HPDE6-E6E7 (cell line): Measurements from ENCODE around the gene DYNC2LI1.
A peak's percentile ranks its signal among the peaks of the same experiment; 100 is the strongest.

ENCODE experiments used
- DNase-seq: peaks from one replicate; pipeline ENCODE4 v3.0.0; 2011; ENCODE audit warnings: missing footprints; ENCODE audit errors: extremely low spot score

The DYNC2LI1 gene

GRCh38 chr2:43763091-43763490 is 10.7 kb upstream of the DYNC2LI1 start:
- no peak for DNase-seq

GRCh38 chr2:43764086-43764705 is 9.6 kb upstream of the DYNC2LI1 start:
- DNase-seq: no peak

GRCh38 chr2:43766006-43766405 is 7.8 kb upstream of the DYNC2LI1 start:
- peak; percentile 48 for DNase-seq

GRCh38 chr2:43774617-43775016 is 778 bp downstream of the DYNC2LI1 start:
- DNase-seq: no peak

GRCh38 chr2:43776324-43776723 is 2.5 kb downstream of the DYNC2LI1 start:
- no peak for DNase-seq

- DNase-seq: no peak
Measured at GRCh38 chr2:43777306-43777926, 3.6 kb downstream of the DYNC2LI1 start.

- DNase-seq: no peak
Measured at GRCh38 chr2:43778233-43778632, 4.4 kb downstream of the DYNC2LI1 start.

GRCh38 chr2:43787895-43788294 is 14.1 kb downstream of the DYNC2LI1 start:
- no peak for DNase-seq

- DNase-seq: no peak
Measured at GRCh38 chr2:43788646-43789045, 14.8 kb downstream of the DYNC2LI1 start.

- no peak for DNase-seq
Measured at GRCh38 chr2:43790147-43790546, 16.3 kb downstream of the DYNC2LI1 start.

- no peak for DNase-seq
Measured at GRCh38 chr2:43791035-43791765, 17.4 kb downstream of the DYNC2LI1 start.

GRCh38 chr2:43792653-43793052 is 18.8 kb downstream of the DYNC2LI1 start:
- DNase-seq: no peak

GRCh38 chr2:43794956-43795355 is 21.1 kb downstream of the DYNC2LI1 start:
- DNase-seq: no peak

- no peak for DNase-seq
Measured at GRCh38 chr2:43796206-43796605, 22.4 kb downstream of the DYNC2LI1 start.

- peak; percentile 8 for DNase-seq
Measured at GRCh38 chr2:43798300-43798699, 24.5 kb downstream of the DYNC2LI1 start.

GRCh38 chr2:43800894-43801293 is 27.1 kb downstream of the DYNC2LI1 start:
- no peak for DNase-seq

GRCh38 chr2:43802135-43802534 is 28.3 kb downstream of the DYNC2LI1 start:
- DNase-seq: no peak

- DNase-seq: no peak
Measured at GRCh38 chr2:43803113-43803512, 29.3 kb downstream of the DYNC2LI1 start.

- DNase-seq: no peak
Measured at GRCh38 chr2:43806719-43807031, 32.8 kb downstream of the DYNC2LI1 start.

- no peak for DNase-seq
Measured at GRCh38 chr2:43810452-43810851, 36.6 kb downstream of the DYNC2LI1 start.

- DNase-seq: no peak
Measured at GRCh38 chr2:43810888-43811287, 37.0 kb downstream of the DYNC2LI1 start.

- DNase-seq: no peak
Measured at GRCh38 chr2:43812006-43812405, 38.2 kb downstream of the DYNC2LI1 start.

- DNase-seq: no peak
Measured at GRCh38 chr2:43812947-43813346, 39.1 kb downstream of the DYNC2LI1 start.
